GM06990 (cell line): ENCODE data around the gene CRTC1.

Experiments used
- DNase-seq: peaks from one replicate; pipeline ENCODE4 v3.0.0-alpha.2; 2011; ENCODE audit not compliant: insufficient read length; ENCODE audit errors: extremely low read depth
- H3K27me3 ChIP-seq: replicated peaks from 2 replicates; pipeline ENCODE4 v1.6.0; 2011; ENCODE audit warnings: low read length; ENCODE audit not compliant: control insufficient read depth, insufficient read depth
- H3K36me3 ChIP-seq: 2 replicates; pipeline ENCODE4 v1.5.1; 2011; ENCODE audit warnings: low read length; ENCODE audit not compliant: control insufficient read depth, insufficient read depth
- H3K4me3 ChIP-seq: replicated peaks from 2 replicates; pipeline ENCODE4 v1.5.1; 2011; ENCODE audit warnings: low read depth, mild to moderate bottlenecking, control low read depth, low read length
- TF ChIP-seq, protein P1 (sequence below): IDR thresholded peaks from 2 replicates; pipeline ENCODE4 v1.5.1; 2011; ENCODE audit warnings: low read length, control low read depth, mild to moderate bottlenecking, inconsistent platforms; ENCODE audit not compliant: insufficient read depth, poor library complexity, severe bottlenecking

Gene CRTC1

DNA sequence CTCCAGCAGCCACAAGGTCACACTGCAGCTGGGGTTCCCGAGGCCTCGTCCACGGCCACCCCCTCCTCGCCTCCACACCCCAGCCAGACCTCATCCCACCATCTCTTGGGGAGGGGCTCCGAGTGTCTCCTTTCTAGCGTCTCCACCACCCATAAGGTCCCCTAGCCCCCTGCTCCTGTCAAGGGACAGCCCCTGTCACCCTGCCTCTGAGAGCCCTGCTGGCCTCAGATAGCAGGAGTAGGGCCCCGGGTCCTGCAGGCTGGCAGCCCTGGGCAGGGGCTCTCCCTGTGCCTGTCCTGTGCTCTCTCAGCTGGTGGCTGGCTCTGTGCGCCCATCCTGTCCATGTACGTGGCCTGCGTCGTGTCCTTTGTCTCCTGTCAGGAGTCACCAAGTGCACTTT is 90.6 kb downstream of the CRTC1 start:
- DNase-seq = no peak
- TF ChIP-seq, protein P1, sequence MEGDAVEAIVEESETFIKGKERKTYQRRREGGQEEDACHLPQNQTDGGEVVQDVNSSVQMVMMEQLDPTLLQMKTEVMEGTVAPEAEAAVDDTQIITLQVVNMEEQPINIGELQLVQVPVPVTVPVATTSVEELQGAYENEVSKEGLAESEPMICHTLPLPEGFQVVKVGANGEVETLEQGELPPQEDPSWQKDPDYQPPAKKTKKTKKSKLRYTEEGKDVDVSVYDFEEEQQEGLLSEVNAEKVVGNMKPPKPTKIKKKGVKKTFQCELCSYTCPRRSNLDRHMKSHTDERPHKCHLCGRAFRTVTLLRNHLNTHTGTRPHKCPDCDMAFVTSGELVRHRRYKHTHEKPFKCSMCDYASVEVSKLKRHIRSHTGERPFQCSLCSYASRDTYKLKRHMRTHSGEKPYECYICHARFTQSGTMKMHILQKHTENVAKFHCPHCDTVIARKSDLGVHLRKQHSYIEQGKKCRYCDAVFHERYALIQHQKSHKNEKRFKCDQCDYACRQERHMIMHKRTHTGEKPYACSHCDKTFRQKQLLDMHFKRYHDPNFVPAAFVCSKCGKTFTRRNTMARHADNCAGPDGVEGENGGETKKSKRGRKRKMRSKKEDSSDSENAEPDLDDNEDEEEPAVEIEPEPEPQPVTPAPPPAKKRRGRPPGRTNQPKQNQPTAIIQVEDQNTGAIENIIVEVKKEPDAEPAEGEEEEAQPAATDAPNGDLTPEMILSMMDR = no peak
- no peaks in the 10 kb centered on the region for H3K27me3 ChIP-seq
- no peak overlapping the region for H3K4me3 ChIP-seq
- no peaks in the 10 kb centered on the region for H3K36me3 ChIP-seq

- H3K27me3 ChIP-seq = no peaks in the 10 kb centered on the region
- H3K4me3 ChIP-seq = no peak overlapping the region
- H3K36me3 ChIP-seq = no peaks in the 10 kb centered on the region
- TF ChIP-seq, protein P1 = no peak
- DNase-seq = no peak
Observed at GRCh38 chr19:18774782-18775444, 91.4 kb downstream of the CRTC1 start.

DNA sequence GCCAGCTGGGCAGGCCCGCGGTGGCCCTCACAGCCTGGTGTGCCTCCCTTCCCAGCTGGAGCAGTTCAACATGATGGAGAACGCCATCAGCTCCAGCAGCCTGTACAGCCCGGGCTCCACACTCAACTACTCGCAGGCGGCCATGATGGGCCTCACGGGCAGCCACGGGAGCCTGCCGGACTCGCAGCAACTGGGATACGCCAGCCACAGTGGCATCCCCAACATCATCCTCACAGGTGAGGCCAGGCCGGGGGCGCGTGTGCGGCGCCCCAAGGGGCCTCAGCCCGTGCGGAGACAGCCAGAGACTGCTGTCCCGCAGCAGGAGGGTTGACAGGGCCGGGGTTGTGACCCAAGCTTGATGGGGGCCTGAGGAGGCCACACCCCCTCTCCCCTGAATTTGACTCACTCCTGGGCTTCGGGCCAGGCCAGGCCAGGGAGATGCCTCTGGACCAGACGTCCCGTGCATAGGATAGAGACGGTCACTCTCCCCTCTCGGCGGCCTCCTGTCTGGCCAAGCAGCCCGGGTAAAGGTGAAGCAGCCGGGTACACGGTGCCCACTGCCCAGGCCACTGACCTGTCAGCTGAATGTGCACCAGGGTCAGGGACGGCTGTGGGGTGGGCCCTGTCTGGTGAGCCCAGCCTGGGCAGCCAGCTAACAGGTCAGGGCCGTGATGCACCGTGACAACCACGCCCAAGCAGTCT is 92.3 kb downstream of the CRTC1 start:
- Histone ChIP-seq H3K27me3 (no peaks in the 10 kb centered on the region), H3K4me3 (no peak overlapping the region), H3K36me3 (no peaks in the 10 kb centered on the region)
- DNase-seq = no peak
- TF ChIP-seq, protein P1 = no peak

- TF ChIP-seq, protein P1 = no peak
- H3K27me3 ChIP-seq = no peaks in the 10 kb centered on the region; the same call in 1 of the 2 replicates
- H3K36me3 ChIP-seq = no peaks in the 10 kb centered on the region
- no peak overlapping the region for H3K4me3 ChIP-seq
- no peak for DNase-seq
Observed at GRCh38 chr19:18776288-18776594, 92.8 kb downstream of the CRTC1 start.

GRCh38 chr19:18776736-18777135 is 93.3 kb downstream of the CRTC1 start:
- Histone ChIP-seq H3K27me3 (no peaks in the 10 kb centered on the region; the same call in 1 of the 2 replicates), H3K4me3 (no peak overlapping the region), H3K36me3 (no peaks in the 10 kb centered on the region)
- no peak for DNase-seq
- TF ChIP-seq, protein P1 = no peak
